Measurements from ENCODE around the gene PLA2G4F.

PLA2G4F gene

DNA sequence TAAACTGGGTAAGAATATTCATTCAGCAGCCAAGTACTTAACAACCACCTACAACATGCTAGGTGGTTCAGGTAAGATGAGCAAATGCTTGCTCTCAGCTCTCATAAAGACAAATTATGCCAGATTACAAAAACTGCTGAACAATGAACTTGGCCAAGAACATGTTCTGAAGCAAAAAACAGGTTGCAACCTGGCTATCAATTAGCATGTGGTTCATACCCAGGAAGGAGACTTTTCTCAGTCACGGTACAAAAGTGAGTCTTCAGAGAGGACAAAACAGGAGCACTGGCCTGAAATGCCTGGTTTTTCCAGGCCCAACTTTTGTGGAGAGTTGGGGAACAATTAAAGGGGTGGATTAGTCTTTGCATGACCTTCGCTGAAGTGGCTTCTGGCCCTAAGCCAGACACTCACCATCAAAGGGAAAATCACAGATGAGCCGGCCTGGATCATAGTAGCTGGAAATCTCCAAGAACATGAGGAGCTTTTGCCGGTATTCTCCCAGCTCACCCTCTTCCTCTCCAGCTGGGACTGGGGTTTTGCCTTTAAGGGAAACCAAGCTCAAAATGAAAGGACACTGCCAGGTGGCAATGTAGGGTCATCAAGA lies 7.6 kb upstream of the PLA2G4F start:
- no peak for DNase-seq

- no peak for DNase-seq
These were observed 6.9 kb upstream of the PLA2G4F start for GRCh38 chr15:42163291-42163690.

DNA sequence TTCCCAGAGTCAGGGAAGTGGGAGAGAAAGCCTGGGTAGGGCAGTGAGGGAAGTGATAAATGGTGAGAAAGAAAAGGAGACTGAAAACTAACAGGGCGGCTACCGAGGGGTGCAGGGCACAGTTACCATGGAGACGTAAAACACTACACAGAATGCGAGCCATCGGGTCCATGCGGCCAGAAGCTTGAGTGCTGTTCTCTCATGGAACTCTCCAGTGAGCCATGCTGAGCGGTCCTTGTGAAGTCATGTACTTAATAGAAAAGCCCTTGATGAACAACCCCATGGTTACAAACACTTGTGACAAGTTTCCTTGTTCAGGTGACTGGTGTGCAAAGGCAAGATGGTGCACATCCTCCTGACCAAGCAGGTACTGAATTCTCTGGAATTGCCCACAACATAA lies 3.7 kb upstream of the PLA2G4F start:
- DNase-seq = no peak

- DNase-seq = no peak
These were observed 3.1 kb upstream of the PLA2G4F start for GRCh38 chr15:42159381-42160015.

DNA sequence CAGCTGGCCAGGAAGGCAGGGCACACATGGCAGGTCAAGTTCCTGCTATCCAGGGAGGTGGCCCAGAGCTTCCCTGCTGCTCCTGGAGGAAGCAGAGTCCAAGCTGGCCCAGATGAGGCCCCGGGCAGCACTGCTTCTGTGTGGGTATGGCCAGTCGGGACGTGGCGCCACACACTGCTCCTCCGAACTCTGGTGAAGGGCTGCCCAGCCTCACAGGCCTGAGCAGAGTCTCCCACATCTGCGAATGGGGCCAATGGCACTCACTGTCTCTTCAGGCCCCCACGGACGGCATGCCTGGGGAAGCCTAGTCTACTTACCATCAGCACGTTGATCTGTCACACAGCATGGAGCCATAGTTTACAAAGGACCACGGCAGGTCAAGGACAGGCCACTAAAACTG lies 2.5 kb upstream of the PLA2G4F start:
- no peak for DNase-seq

DNA sequence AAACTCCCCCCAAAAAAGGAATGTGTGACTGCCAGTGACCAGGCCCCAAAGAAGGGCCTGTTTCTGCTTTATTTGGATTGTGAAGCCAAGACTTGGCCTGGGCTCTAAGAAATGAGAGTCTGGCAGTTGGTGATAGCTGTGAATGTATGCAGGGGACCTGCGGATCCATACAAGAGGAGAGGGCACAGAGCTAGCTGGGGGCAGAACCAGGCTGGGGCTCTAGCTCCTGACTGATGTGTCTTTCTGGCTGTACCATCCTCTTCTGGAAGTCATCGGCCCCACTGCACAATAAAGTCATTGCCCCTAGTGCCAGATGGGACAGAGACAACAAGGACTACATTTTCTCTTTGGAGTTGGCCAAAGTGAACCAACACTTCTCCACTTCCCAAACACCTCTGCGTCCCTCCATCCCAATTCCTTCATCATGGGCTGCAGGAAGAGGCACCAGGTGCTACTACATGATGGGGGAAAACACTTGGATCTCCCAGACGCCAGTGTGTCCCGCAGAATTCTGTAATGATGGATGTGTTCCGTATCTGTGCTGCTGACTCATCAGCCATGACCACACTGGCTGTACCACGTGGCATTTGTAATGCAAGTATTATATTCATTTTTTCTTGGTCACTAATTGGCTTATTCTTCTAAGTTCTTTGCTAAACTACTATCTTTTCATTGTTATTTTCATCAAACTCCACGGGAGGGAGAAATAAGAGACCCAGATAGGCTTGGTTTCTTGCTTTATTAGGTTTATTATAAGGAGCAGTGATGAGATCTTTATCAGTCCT lies 1.7 kb upstream of the PLA2G4F start:
- DNase-seq = no peak

- DNase-seq = no peak
These were observed 945 bp upstream of the PLA2G4F start for GRCh38 chr15:42157381-42157780.

DNA sequence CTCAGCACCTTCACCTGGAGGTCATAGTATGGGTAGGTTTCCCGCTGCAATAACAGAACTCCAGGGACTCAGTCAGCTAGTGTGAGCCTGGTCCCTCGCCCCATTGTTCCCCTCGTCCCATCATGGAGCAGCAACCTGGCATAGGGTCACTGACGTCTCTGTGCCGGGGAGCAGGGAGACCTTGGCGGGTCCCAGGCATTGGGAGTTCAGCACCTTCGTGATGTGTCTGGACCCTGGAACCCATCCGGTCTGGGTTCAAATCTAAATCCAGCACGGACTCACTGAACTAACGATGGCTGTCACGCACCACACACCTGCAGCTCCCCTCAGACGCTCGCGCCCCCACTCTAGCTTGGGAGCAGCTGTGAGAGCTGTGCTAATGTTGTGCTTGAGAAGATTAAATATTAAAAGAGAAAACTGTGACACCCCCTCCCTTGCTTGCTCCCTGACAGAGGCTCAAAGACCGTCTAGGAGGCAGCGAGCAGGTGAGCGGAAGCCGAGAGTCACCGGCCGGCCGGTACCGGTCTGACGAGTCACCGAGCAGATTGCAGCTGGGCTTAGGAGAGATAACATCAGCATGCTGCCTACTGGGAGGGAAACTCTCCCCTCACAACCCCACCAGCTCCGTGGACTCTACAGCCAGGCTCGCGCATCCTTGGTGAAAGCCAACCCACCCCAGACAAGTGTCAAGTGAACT lies 742 bp downstream of the PLA2G4F start:
- no peak for DNase-seq

GRCh38 chr15:42154956-42155355 lies 1.5 kb downstream of the PLA2G4F start:
- no peak for DNase-seq

DNA sequence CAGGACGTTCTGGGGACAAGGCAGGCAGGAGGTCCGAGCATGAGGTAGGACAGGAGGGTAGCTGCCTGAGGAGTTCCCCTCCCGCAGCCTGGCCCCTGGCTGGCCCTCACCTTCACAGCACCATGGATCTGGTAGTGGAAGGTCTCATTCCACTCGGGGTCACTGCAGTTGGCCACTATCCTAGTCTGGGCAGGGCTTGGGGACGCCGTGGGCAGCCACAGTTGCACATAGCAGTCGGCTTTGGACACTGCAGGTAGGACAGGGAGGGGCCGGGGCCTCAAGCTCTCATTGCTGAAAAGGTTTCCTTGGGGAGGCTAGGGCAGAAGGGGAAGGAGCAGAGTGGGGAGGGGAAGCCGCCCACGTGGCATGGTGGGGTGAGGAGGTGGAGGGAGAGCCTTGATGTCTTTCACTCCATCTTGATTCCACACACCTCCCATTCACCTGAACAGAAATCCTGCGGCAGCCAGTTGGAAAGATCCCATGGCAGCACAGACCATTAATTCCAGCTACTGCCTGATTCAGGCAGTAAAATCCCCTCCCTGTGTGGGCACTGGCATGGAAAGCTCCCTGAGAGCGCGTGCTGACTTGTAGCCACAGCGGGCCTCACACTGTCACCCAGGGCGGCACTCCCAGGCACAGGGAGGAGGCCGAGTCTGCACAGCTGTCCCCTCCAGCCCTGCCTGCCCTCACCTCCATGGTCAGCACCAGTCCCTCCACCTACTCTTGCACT lies 2.1 kb downstream of the PLA2G4F start:
- DNase-seq = peak; percentile 3

DNA sequence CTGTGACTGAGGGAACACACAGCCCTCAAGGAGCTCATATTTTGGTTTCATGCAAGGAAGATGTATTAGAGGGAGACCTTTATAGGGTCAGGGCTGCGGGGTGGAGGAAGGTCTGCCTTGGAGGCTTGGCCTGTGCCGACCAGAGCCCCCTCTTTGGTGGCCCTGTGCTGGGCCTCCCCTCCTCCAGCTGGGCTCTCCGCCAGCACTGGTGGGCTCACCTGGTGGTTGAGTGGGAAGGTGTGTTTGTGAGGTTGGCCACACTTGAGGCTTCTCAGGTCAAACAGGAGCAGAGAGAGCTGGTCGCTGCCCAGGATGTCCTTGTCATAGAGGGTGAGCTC lies 2.6 kb downstream of the PLA2G4F start:
- no peak for DNase-seq

GRCh38 chr15:42152921-42153698 lies 3.3 kb downstream of the PLA2G4F start:
- no peak for DNase-seq

GRCh38 chr15:42152196-42152920 lies 4.1 kb downstream of the PLA2G4F start:
- no peak for DNase-seq

DNA sequence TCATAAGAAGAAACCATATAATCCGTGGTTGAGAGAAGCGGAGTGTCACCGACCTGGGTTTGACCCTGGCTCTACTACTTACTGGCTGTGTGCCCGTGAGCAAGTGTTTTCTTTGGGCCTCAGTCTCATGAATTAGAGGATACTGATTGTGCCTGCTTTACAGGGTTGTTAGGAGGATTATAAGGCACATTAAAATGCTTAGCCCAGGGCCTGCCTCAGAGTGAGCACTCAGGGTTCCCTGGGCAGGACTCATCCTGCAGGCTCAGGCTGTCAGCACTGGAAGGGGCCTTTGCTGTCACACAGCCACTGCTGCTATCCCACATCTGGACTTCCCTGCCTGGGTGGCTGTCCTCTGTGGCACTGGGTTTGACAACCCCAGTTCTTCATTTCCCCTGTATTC lies 4.7 kb downstream of the PLA2G4F start:
- DNase-seq = no peak

GRCh38 chr15:42151141-42151561 lies 5.3 kb downstream of the PLA2G4F start:
- DNase-seq = no peak

- peak; percentile 32 for DNase-seq
These were observed 6.0 kb downstream of the PLA2G4F start for GRCh38 chr15:42150219-42150970.

DNA sequence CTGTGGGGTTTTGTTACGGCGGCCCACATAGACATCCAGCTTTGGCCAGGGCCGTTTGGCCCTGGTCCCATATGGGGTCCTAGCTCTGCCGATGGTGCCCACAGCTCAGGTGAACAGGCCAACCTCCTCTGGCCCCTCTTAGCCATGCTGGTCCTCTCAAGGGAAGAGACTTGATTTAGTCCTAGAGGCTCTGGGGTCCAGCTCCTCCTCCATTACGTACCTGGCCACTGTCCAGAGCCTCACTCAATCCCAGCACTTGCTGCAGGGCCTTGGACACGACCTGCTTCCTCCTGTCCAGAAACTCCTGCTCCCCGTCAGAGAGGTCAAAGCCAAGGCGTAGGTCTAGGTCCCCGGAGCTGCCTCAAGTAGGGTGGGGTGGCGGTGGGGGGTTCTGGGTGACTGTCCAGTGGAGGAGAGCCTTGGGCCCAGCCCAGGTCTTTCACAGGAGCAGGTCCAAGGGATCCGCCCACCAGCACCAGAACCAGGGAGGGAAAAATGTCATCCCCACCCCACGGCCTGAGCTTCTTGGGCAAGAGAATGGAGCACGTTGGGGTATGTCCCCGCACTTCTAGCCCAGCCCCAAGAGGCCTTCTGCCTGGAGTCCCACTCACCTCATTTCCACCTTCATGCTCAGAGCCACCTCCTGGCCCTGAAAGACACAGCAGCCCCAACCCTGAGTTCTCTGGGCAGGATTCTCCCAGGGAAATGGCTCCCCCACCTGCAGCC lies 6.8 kb downstream of the PLA2G4F start:
- DNase-seq = no peak

DNA sequence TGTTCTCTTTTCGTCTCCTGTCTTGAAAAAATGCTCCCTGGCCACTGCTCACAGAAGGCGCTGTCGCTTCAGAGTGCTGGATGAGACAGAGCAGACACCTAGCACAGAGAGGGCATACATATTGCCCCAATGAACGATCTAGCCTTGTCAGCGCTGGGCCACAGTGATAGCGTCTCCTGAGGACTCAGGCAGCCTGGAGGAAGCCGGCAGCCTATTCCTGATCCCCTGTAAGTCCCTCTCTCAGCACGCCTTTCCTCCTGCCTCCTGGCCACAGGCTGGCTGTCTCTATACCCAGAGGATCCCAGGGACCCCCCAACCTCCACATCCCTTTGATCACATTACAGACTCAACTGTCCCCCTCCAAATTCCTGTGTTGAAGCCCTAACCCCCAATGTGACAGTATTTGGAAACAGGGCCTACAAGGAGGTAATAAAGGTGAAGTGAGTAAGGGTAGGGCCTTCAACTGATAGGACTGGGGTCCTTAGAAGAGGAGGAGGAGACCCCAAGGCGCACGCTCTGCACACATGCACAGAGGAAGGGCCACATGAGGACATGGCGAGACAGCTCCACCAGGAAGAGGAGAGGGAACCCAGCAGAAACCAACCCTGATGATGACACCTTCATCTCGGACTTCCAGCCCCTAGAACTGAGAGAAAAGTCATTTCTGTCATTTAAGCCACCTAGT lies 7.5 kb downstream of the PLA2G4F start:
- no peak for DNase-seq

- no peak for DNase-seq
These were observed 9.1 kb downstream of the PLA2G4F start for GRCh38 chr15:42147431-42147735.
